Sigmoid colon (tissue), 7 donors: ENCODE results near the gene CC2D1A. TPM values are rescaled to one million over a fixed set of nuclear protein-coding genes. Genes with fewer than 3 reads are reported as not detected.

Experiments used
- DNase-seq: peaks from one replicate; pipeline ENCODE4 v3.0.0-alpha.2; 2019
- H3K27ac ChIP-seq, 4 donors: fragments of 200-600 bp; sonication (generic); one replicate each; pipeline ENCODE4 v1.5.1; 2016 to 2019; ENCODE audit warnings: mild to moderate bottlenecking in 1 of 4
- H3K27me3 ChIP-seq, 3 donors: fragments of 200-600 bp; sonication (generic); one replicate each; pipeline ENCODE4 v1.5.1; 2019; ENCODE audit warnings: mild to moderate bottlenecking in 1 of 3
- H3K36me3 ChIP-seq, 4 donors: fragments of 200-600 bp; sonication (generic); one replicate each; pipeline ENCODE4 v1.5.1; 2016 to 2019
- H3K4me1 ChIP-seq, 4 donors: fragments of 200-600 bp; sonication (generic); one replicate each; pipeline ENCODE4 v1.5.1; 2017 to 2019
- H3K4me3 ChIP-seq, 4 donors: fragments of 200-600 bp; sonication (generic); one replicate each; pipeline ENCODE4 v1.5.1; 2017 to 2019; ENCODE audit warnings: mild to moderate bottlenecking in 2 of 4, moderate library complexity in 1 of 4
- H3K9me3 ChIP-seq, 4 donors: fragments of 200-600 bp in 3 of 4; sonication (generic) in 3 of 4; one replicate each; pipeline versions ENCODE4 v1.5.1 to v1.6.1; 2013 to 2019
- EP300 ChIP-seq, 4 donors: sonication (generic); formaldehyde crosslinking; IDR thresholded peaks; one replicate each; pipeline ENCODE4 v1.6.1; 2017; ENCODE audit warnings: antibody characterized with exemption in 4 of 4
- POLR2A ChIP-seq, 2 donors: fragments of 450-650 bp; IDR thresholded peaks; one replicate each; pipeline ENCODE4 v1.6.1; 2016; ENCODE audit warnings: antibody characterized with exemption in 2 of 2, mild to moderate bottlenecking in 2 of 2, moderate library complexity in 2 of 2
- POLR2AphosphoS5 ChIP-seq, 4 donors: sonication (generic); formaldehyde crosslinking; IDR thresholded peaks; one replicate each; pipeline ENCODE4 v1.6.1; 2017; ENCODE audit warnings: antibody characterized with exemption in 4 of 4
- WGBS, 2 donors: extraction: QIAGEN DNeasy Blood & Tissue Kit; methylation state at CpG; one replicate each; pipeline ENCODE4 v1.1.7; 2013; 5-methylcytosine and 5-hydroxymethylcytosine counted together
- intact Hi-C: fragments of 100-400 bp; cut with DNase I; formaldehyde crosslinking; loops from one replicate; pipeline ENCODE4 v1.15.1; 2023
- polyA plus RNA-seq, 3 donors: library from polyadenylated mRNA; stranded (reverse); fragments of 200-250 nt; gene quantifications; one replicate each; pipeline ENCODE4 v1.2.3, GENCODE V29; 2013
- total RNA-seq, 4 donors: library from RNA; depleted of rRNA; stranded (reverse); fragments of >200 nt; gene quantifications; one replicate each; pipeline ENCODE4 v1.1.0, GENCODE V29; 2016
- TF ChIP-seq, protein P1 (sequence below), 4 experiments: fragments of 450-650 bp in 3 of 4; fragments of 200-600 bp in 1 of 4; IDR thresholded peaks; one replicate each; pipeline ENCODE4 v1.5.1; 2016 to 2019; ENCODE audit warnings: antibody characterized with exemption in 4 of 4, mild to moderate bottlenecking in 3 of 4, moderate library complexity in 2 of 4
- donor health status: healthy with polysubstance abuse.
- donor health status: Bipolar disorder and iron deficiency.
- donor health status: healthy.

The CC2D1A gene
- total and polyA plus RNA-seq, 7 donors: 15.0 to 88.2 (median 33.5) TPM

DNA sequence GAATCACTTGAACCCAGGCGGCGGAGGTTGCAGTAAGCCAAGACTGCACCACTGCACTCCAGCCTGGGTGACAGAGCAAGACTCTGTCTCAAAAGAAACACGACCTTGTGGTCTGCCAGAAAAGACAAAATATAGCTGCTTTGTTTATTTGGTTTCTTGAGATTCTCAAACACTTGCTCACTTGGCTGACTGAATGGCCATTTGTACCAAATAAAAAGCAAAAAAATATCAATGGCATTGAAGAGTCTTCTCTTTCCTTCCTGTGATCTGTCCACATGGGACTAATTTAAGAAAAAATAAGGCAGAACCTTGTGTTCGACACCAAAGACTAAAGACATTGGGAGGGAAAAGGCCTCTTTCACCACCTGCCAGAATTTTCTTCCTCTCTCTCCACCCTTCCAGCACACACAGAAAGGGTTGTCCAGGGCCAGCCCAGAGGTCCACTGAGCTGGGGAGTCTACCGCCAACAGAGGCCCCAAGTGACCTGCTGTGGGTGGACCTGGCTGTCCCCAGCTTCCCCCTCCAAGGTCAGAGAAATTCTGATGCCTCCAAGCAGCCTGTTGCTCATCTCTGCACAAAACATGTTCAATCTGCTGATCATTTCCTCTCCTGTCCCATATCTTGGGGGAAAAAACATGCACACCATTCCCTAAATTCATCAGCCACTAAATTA lies 6.0 kb upstream of the CC2D1A start:
- no peak overlapping the region for H3K27ac ChIP-seq
- 67 to 72% methylated on average over 5 of the region's 5 CpGs for WGBS, 2 donors

DNA sequence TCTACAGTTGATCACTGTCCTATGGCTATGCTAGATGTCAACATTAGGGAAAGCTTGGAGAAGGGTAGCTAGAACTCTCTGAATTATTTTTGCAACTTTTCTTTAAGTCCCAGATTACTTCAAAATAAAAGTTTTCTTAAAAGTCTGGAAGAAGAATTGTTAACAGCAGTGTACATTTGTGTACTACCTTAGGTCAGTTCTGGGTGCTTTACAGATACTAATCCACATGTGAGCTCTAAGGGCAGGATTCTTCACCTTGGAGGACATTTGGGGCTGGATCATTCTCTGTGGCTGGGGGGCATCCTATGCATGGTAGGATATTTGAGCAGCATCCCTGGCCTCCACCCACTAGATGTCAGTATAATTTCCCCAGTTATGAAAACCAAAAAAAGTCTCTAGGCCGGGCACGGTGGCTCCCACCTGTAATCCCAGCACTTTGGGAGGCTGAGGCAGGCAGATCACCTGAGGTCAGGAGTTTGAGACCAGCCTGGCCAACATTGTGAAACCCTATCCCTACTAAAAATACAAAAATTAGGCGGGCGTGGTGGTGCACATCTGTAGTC lies 2.9 kb upstream of the CC2D1A start:
- 79 to 81% methylated on average over 4 of the region's 4 CpGs for WGBS, 2 donors
- no peaks in the 10 kb centered on the region for H3K36me3 ChIP-seq
- intact Hi-C loops: no loop called here
- H3K4me1 ChIP-seq: peaks cover 0 to 23% (median 15%) of the 10 kb centered on the region in 4 donors
- no peak overlapping the region for H3K27ac ChIP-seq
- TF ChIP-seq, protein P1, sequence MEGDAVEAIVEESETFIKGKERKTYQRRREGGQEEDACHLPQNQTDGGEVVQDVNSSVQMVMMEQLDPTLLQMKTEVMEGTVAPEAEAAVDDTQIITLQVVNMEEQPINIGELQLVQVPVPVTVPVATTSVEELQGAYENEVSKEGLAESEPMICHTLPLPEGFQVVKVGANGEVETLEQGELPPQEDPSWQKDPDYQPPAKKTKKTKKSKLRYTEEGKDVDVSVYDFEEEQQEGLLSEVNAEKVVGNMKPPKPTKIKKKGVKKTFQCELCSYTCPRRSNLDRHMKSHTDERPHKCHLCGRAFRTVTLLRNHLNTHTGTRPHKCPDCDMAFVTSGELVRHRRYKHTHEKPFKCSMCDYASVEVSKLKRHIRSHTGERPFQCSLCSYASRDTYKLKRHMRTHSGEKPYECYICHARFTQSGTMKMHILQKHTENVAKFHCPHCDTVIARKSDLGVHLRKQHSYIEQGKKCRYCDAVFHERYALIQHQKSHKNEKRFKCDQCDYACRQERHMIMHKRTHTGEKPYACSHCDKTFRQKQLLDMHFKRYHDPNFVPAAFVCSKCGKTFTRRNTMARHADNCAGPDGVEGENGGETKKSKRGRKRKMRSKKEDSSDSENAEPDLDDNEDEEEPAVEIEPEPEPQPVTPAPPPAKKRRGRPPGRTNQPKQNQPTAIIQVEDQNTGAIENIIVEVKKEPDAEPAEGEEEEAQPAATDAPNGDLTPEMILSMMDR (IDR thresholded peaks at IDR 0.05): no peak
- TF ChIP-seq POLR2A (IDR thresholded peaks at IDR 0.05): no peak
- no peak for TF ChIP-seq EP300 (IDR thresholded peaks at IDR 0.05)
- H3K27me3 ChIP-seq: no peaks in the 10 kb centered on the region
- no peaks in the 10 kb centered on the region for H3K9me3 ChIP-seq
- H3K4me3 ChIP-seq: no peak overlapping the region
- DNase-seq: no peak

More for the DNA sequence above, 6.0 kb upstream of the CC2D1A start:
- no peak overlapping the region for H3K4me3 ChIP-seq
- H3K36me3 ChIP-seq: no peaks in the 10 kb centered on the region
- H3K9me3 ChIP-seq: no peaks in the 10 kb centered on the region
- intact Hi-C loops: no loop called here
- no peak for DNase-seq
- TF ChIP-seq POLR2AphosphoS5 (IDR thresholded peaks at IDR 0.05): no peak
- H3K4me1 ChIP-seq: no peaks in the 10 kb centered on the region
- no peaks in the 10 kb centered on the region for H3K27me3 ChIP-seq

DNA sequence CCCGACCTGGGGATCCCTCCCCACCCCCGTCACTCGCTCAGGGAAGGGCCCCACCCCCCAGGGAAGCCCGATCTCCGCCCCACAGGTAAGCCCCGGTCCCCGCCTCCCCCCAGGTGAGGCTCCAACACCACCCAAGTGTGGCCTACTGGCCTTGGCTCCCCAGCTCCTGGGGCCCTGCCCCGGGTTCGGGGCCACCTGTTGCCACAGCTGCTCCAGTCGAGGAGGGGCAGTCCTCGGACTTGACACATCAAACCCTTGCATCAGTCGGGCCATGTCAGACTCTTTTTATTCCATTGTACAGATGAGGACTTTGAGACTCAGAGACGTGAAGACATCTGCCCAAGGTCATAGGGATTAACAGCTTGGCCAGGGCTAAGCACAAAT lies 512 bp downstream of the CC2D1A start:
- Histone ChIP-seq H3K4me1 (peaks cover 0 to 24% (median 15%) of the 10 kb centered on the region in 4 donors), H3K9me3 (no peaks in the 10 kb centered on the region), H3K4me3 (peak overlapping the region; percentile 68 to 89 (median 74)), H3K27ac (peak overlapping the region; percentile 56 to 76 (median 71)), H3K27me3 (no peaks in the 10 kb centered on the region), H3K36me3 (peaks cover 0 to 20% (median 10%) of the 10 kb centered on the region in 4 donors)
- WGBS, 2 donors: 2 to 3% methylated on average over 13 of the region's 13 CpGs
- intact Hi-C loops: no loop called here
- TF ChIP-seq POLR2AphosphoS5 (IDR thresholded peaks at IDR 0.05): no peak
- TF ChIP-seq, protein P1 (IDR thresholded peaks at IDR 0.05): no peak
- no peak for TF ChIP-seq EP300 (IDR thresholded peaks at IDR 0.05)
- no peak for TF ChIP-seq POLR2A (IDR thresholded peaks at IDR 0.05)
- DNase-seq: no peak

DNA sequence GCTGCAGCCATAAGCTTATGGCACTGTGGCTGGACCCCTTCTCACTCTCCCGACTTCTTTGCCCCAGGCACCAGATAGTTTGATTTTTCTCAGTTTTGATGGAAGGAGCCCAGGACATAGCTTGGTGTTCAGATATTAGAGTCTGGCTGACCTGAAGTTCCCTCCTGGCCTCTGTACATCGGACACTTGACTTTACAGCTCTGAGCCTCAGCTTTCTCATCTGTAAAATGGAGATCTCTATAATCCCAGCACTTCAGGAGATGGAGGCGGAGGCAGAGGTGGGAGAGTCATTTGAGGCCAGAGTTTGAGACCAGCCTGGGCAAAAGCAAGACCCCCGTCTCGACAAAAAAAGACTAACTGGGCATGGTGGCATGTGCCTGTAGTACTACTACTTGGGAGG lies 909 bp downstream of the CC2D1A start:
- H3K36me3 ChIP-seq: peaks cover under 1 to 21% (median 10%) of the 10 kb centered on the region in 4 donors
- WGBS, 2 donors: 70 to 90% methylated on average over 5 of the region's 5 CpGs
- DNase-seq: no peak
- peak overlapping the region; percentile 68 to 89 (median 74) for H3K4me3 ChIP-seq
- H3K9me3 ChIP-seq: no peaks in the 10 kb centered on the region
- no peaks in the 10 kb centered on the region for H3K27me3 ChIP-seq
- intact Hi-C loops: no loop called here
- peaks cover 0 to 24% (median 15%) of the 10 kb centered on the region in 4 donors for H3K4me1 ChIP-seq
- peak overlapping the region in 1 of 4 donors; percentile 76 for H3K27ac ChIP-seq
- TF ChIP-seq, protein P1 (IDR thresholded peaks at IDR 0.05): no peak
- no peak for TF ChIP-seq POLR2AphosphoS5 (IDR thresholded peaks at IDR 0.05)
- no peak for TF ChIP-seq EP300 (IDR thresholded peaks at IDR 0.05)
- TF ChIP-seq POLR2A (IDR thresholded peaks at IDR 0.05): no peak

DNA sequence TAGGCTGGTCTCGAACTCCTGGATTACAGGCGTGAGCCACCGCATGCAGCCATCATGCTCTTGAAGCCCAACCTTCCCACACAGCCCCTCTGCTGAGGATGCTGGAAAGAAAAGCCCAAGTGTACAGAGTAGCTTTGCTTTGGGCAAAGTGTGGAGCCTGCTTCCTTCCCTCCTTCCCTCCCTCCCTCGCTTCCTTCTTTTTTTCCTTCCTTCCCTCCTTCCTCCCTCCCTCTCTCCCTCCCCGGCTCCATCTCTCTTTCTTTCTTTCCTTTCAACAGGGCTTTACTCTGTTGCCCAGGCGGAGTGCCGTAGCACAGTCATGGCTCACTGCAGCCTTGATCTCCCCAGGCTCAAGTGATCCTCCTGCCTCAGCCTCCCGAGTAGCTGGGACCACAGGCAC lies 2.7 kb downstream of the CC2D1A start:
- DNase-seq: no peak
- 78 to 91% methylated on average over 8 of the region's 8 CpGs for WGBS, 2 donors

More for the DNA sequence above, 2.7 kb downstream of the CC2D1A start:
- no peak overlapping the region for H3K27ac ChIP-seq
- H3K4me3 ChIP-seq: no peak overlapping the region
- H3K9me3 ChIP-seq: no peaks in the 10 kb centered on the region
- no peaks in the 10 kb centered on the region for H3K27me3 ChIP-seq
- intact Hi-C loops: no loop called here
- H3K36me3 ChIP-seq: peaks cover 6 to 39% (median 18%) of the 10 kb centered on the region in 4 donors
- TF ChIP-seq POLR2A (IDR thresholded peaks at IDR 0.05): no peak
- TF ChIP-seq EP300 (IDR thresholded peaks at IDR 0.05): no peak
- TF ChIP-seq POLR2AphosphoS5 (IDR thresholded peaks at IDR 0.05): no peak
- H3K4me1 ChIP-seq: peaks cover 0 to 24% (median 15%) of the 10 kb centered on the region in 4 donors
